GM21367 (cell line): Measurements from ENCODE around the gene FOXL3.

Experiments
- ATAC-seq: cut with Tn5 transposase; IDR thresholded peaks from one replicate; pipeline ENCODE4 v1.9.1; 2021; ENCODE audit not compliant: unreplicated experiment

The FOXL3 gene

DNA sequence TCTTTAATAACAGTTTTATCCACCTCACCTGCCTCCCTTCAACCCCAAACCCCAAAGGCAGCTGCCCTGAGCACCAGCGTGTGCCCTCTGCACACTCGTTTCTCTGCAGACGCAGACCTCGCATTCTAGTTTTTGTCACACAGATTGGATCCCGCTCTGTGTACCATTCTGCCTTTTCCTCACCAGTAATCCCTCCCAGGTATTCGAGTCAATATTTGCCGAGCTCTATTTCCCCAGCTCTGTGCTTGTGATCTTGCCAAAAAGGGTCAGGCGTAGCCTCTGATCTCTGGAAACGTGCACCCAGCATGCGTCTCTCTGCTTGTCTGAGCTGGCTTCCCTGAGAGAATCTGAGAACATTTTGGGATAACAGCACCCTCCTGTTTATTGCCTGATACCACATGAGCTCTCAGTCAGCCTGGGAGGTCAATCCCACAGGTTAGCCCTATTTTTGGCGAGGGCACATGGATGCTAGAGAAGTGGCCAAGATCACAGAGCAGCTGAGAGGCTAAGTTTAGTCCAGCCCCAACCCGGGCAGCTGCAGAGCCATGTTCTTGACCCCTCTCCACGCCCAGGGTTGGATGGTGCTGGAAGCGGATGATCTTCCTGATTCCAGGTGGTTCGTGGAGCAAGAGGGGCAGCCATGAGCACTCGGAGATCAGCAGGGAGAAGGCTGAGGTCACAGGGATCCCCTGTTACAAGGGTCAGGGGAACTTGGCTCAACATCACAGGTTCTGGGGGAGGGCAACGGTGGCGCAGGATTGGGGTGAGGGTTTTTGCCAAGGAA is 29.1 kb downstream of the FOXL3 start:
- no peak for ATAC-seq

DNA sequence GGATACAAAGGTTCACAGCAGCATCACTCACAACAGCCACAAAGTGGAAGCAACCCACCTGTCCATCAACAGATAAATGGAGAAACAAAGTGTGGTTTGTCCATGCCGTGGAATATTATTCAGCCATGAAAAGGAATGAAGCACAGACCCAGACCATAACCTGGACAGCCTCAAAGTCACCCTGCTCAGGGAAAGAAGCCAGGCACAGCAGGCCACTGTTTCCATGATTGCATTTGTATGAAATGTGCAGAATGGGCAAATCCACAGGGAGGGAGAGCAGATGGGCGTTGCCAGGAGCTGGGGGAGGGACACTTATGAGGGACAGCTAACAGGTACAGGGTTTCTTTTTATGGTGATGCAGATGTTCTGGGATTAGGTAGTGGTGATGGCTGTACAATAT is 30.3 kb downstream of the FOXL3 start:
- ATAC-seq: no peak

DNA sequence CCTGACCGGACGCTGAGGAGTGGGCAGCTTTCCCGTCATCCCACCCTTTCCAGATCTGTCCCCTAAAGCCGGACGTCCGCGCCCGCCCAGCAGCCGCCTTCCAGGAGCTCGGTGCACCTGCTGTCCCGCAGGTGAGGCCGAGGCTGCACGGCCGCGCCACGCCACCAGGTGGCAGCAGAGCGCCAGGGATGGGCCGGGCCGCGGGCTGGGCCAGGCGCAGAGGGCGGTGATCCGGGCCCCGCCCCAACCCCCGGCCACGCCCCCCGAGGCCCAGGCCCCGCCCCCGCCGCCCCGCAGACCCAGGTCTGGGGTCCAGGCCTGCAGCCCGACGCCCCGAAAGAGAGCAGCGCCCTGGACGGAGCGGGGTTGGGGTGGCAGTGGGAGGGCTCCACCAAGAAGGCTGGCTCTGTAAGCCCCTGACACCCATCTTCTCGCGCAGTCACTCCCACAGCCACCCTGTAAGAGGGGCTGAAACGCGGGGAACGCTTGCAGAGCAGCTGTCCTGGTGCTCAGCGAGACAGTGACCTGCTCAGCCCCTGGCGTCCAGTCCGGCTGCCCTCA is 32.2 kb downstream of the FOXL3 start:
- ATAC-seq: no peak

DNA sequence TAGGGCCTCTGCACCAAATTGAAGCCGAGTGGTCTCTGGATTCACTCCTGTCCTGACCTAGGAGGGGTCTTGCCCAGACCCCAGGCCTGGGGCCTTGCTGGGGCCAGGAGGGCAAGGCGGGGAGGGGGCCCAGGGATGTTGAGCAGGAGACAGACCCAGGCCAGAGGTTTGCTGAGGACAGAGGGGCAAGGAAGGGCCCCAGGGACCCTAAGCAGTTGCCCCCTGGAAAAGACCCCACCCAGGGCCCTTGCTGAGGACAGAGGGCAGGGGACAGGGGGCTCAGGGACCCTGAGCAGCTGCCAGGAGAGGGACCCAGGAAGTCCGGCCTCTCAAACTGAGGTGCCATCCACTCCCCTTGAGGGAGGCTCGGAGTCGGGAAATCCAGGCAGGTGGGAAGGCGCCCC is 32.7 kb downstream of the FOXL3 start:
- ATAC-seq: no peak

DNA sequence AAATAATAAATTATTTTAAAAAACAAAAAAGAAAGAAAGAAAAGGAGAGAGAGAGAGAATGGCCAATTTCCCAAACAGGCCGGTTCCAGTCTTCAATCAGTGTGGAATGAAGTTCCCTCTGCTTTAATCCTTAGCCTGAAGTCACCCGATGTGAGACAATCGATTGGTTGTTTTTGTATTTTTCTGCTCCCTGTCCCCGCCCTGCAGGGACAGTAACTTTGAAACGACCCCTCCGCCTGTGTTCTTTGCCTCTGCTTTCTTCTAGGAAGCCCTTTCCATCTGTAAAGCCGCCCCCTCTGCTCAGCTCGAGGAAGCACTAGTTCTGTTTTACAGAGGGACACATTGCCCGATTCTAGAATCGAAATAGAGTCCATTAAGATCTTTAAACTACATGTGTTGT is 33.4 kb downstream of the FOXL3 start:
- ATAC-seq: no peak

DNA sequence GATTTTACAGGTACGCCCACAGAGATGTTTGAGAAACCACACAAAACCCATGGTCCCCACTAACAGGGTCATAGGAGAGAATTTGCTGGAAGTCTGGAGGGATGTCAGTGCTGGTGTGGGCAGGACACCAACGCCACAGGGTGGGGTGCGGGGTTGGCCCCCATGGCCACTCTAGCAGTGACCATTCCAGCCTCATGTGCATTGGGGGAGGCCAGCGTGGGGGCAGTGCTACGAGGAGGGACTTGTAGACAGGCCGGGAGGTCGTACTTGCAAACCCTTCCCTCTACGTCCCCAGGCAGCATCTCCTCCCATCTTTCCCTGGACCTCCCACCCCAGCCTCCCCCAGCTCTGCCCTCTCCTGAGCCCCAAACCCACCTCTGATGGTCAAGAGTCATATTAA is 34.0 kb downstream of the FOXL3 start:
- ATAC-seq: no peak

DNA sequence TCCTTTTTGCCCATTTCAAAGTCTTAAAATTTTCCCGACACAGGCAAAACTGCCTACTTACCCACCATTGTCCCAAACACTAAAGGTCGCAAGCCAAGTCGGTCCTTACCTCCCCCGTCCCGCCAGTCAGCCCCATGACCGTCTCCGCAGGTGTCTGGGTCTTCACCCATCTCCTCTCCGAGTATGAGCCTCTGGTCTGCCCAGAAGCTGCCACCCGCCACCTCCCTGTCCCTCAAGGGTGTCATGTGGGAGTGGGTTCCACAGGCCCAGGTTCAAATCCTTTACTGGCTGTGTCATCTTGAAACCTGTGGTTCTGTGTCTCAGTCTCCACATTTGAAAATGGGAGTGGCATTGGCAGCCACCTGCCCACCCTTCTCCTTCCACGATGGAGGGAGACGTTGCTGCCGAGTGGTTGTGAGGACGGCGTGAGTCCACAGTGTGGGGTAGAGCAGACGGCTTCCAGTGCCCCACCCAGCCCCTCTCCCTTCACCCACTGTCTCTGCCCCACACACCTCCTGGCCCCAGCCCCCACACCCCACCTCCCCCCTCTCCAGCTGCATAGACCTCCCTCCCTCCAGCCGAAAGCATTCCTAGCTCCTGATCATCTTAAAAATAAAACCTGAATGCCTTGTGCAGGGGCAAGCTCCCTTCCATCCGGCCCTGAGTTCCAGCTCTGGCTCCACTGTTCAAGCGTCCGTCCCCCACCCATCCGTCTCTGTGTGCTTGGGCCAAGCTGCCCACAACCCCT is 35.3 kb downstream of the FOXL3 start:
- ATAC-seq: no peak

DNA sequence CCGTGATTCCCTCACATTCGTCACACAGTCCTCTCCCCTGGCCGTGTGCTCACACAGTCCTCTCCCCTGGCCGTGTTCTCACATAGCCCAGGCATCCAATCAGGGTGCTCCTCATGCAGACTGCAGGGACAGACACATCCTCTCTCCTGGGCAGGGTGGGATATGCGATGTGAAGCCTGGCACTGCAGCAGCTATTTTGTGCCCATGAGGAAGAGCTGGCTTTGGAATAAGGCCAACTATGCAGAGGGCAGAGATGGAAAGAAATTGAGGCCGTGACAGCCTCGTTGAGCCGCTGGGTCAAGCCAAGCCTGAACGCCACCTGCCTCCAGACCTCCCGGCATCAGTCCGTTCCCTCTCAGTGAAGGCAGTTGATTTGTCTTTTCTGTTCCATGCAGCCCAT is 35.8 kb downstream of the FOXL3 start:
- ATAC-seq: no peak

DNA sequence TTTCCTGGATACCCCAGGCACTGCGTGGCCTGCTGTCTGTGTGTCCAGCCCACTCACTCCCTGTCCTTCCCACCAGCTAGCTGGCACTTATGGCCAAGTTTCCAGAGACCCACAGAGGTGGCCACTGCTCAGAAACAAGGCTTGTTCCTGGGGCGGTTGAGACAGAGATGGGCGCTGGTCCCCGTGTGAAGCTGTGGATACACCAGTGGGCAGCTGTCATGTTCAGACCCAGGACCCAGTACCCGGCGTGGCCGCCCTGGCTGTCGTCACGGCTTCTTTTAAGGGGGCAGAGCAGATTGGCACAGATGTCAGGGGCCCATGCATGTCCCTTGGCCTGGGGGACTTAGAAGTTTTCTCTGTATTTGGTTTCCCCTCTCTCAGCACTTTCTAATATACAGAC is 36.3 kb downstream of the FOXL3 start:
- no peak for ATAC-seq

DNA sequence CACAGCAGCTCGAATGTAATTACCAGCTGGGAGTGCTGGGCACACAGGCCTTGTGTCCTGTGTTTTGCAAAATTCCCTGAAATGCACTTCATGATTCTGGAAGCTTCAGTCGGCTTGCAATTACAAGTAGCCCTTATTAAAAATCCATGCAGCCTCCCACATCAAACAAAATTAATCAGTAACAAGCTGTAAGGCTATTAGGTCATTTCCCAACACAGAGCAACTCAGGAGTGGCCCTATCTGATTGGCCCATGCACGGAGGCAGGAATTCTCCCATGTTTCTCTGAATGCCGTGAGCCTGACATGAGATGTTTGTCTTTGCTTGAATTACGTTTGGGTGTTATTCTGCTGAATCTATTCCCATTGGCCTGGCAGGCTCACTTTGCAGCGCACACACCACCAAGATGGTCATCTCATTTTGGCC is 36.9 kb downstream of the FOXL3 start:
- no peak for ATAC-seq

DNA sequence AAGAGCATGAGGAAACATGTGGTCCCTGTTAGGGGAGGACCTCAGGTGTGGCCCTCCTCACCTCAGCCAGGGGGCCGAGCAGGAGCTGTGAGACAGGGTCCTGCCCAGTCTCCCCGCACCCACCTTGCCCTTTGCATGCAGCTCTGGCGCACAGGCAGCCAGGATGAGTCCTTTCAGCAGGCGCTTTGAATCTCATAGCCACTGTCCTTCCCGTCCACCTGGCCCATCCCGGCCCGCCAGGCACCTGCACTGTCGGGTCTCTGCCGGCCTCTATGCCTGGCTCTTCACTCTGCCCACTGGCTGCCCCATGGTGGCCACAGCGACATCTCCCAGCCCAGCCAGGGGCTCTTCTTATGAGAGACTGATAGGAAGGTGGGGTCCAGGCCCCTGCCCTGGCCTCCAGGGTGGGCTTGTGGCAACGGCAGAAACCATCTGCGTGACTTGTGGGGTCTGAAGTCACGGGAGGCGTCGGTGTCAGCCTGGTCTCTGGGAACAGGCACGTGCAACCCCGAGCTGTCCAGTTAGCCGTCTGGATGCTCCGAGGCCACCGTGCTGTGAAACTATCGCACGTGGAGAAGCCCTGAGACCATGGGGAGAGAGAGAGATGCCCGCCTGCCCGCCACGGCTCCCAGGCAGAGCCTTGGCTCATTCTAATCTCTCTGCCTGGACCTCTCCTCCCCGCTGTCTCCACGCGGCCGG is 37.4 kb downstream of the FOXL3 start:
- ATAC-seq: no peak

DNA sequence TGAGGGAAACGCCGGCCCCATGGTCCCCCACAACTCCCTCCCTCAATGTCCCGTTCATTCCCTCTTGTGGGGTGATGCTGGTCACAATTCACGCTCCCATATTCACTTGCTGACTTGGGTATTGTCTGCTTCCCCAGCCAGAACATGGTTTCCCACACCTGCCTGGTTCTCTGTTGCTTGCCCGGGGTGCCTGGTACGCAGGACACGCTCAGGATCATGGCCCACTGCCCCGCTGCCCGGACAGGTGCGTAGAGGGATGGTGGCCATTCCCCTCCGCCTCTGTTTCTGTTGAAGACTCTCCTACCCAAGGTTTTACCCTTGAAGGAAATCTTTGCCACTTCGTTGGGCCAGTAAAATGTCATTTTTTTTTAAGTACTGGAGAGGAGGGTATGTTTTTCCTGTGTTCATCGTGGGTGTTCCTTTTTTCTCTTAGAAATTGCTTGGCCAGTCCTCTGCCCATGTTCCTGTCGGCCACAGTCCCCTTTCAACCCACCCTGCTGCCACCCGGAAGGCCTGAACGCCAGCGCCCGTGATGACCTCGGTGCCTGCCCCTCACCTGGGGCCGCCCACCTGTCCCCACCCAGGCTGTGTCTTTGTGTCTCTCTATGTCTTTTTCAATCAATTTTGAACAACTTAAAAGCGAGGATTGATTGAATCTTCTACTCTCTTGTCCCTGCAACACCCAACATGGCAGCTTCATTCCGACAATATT is 38.2 kb downstream of the FOXL3 start:
- no peak for ATAC-seq

DNA sequence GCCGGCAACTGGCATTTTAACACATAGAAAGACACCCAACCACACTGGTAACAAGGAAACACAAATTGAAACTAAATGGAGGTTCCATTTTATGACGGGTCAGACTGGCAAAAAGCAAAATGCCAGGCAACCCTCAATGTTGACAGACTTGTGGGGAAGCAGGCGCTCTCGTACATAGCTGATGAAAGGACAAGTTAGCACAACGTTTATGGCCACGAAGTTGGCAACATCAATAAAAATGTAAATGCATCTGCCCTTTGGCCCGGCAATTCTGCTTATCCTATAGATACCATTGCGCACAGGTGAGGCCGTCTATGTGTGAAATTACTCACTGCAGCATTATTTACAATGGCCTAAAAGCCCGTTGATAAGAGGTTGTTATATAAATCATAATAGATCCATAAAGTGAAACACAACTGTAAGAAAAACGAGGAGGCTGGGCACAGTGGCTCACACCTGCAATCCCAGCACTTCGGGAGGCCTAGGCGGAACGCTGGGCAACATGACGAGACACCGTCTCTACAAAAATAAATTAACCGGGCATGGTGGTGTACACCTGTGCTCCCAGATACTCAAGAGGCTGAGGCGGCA is 39.8 kb downstream of the FOXL3 start:
- no peak for ATAC-seq

DNA sequence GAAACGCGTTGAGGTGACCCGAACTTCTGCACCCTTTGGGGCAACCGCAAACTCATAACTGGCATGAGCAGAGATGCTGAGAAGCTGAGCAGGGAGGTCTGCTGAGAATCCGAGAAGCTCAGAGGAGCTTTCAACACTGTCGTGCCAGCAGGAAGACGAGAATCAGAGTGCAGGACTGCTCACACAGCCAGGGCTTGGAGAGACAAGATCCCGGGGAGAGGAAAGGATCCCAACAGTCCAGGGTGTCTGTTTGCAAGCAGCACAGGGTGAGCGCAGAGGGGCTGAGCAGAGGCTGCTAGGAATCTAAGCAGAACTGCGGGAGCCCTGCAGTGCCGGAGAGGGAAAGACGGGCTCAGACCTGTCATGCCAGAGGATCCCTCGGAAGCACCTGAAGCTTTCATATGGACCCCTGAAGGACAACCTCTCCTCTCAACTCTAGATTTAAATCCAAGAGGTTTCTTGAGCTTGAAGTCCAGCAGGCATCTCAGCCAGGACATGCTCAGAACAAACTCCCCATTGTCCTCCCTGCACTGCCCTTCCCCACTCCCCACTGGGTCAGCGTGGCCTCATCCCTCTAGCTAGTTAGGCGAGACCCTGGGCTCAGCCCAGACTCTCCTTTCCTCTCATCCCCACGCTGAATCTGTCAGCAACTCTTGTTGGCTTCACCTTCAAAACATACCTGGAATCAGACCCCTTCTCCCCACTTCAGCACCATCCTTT is 40.7 kb downstream of the FOXL3 start:
- ATAC-seq: no peak

DNA sequence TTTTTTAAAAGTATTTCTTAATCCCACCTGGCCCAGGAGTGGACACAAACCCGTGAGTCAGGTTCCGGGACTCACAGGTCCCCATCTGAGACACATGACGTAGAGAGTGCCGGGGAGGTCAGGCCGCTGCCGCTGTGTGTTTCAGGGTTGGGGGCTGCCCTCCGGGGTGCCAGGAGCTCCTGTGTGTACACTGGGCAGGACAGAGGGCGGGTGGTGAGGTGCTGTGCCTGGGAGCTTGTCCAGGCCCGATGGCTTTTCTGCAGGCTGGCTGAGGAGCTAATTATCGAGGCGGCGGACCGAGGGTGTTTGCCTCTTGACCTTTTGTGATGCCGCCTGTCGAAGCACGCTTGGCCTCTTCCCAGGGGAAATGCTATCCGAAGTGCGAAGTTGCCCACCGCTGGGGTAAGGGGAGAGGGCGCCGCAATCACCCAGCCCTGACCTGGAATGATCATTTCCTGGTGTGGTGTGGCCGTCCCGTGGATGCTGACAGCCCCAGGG is 42.1 kb downstream of the FOXL3 start:
- ATAC-seq: no peak

DNA sequence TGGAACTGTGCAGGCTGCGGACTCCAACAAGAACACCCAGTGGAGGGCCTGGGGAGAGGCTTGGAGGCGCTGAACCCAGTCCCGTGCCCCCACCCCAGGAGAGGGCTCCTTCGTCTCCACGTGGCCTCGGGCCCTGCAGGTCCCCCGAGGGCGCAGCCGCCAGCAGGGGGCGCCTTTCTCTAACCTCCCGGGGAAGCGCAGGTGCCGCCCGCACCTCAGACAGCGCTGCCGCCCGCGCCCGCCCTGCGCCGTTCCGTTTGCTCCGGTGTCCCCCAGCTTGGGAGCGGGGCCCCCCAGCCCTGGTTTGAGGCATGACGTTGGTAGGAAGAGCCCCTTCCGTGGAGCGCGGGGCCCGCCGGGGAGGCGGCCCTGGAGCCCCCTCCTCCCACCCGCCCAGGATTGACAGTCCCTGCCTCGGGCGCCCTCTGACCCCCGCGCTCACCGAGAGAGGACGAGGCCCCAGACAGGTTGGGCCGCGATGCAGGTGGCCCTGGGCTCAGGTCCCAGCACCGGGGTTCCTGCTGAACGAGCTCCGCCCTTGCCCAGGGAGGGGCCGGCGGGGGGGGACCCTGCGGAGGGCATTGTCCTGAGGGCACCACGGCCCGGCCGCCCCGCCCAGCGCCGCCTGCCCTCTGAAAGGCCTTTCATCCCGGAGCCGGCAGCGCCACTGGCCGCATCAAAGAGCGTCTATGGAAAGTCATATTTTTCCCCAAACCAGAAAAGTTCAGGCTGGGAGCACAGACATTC is 42.8 kb downstream of the FOXL3 start:
- no peak for ATAC-seq

DNA sequence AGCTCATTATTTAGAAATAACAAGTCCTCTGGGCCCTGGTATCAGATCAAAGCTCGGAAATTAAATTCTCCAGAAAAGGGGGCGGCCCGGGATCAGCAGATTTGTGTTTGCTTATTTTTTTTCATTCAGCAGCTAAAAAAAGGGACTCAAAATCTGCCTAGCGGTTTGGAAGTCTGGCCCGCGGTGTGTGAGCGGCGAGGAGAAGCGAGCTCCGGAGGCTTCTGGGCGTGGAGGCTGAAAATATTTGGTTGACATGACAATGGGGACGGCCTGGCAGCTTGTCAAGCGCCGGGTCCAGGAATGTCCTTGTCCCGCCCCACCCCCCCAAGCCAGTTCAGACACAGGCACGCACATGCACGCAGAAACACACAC is 43.4 kb downstream of the FOXL3 start:
- ATAC-seq: no peak

DNA sequence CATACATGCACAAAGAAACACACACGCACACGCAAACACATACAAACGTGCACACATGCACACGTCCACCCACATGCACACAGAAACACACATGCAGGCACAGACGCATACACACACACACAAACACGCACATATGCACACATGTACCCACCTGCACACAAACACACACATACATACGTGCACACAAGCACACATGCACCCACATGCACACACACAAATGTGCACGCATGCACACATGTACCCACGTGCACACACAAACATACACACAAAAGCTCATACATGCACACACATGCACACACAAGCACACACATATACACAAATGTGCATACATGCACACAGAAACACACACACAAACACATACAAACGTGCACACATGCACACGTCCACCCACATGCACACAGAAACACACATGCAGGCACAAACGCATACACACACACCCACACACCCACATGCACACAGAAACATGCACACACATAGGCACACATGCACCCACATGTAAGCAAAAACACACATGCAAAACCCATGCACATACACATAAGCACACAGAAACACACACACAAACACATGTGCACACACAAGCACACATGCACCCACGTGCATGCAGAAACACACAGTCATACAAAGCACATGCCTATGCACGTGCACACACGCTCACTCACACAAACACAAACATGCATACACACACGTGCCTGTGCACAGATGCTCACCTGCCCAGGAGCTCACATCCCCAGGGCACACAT is 44.8 kb downstream of the FOXL3 start:
- ATAC-seq: no peak
